ENCODE results near the gene MACROD2. TPM values are rescaled to one million over a fixed set of nuclear protein-coding genes. Genes with fewer than 3 reads are reported as not detected.

The MACROD2 gene
- total RNA-seq, 1 experiment from 2014 or later: 1.6 TPM

GRCh38 chr20:15267935-15268334 is 1272.6 kb downstream of the MACROD2 start:
- Histone ChIP-seq H3K9me3 (ENCODE audit: control insufficient read depth, low read depth, low read length) (no peaks in the 10 kb centered on the region), H2AFZ (ENCODE audit: low read length) (no peak overlapping the region), H3T11ph (ENCODE audit: low read length) (no peak overlapping the region), H4K8ac (replicated peaks; ENCODE audit: insufficient read length, low read depth, low read length) (no peak overlapping the region), H3K56ac (ENCODE audit: insufficient read length, low read depth, low read length) (no peak overlapping the region), H2BK20ac (ENCODE audit: low read depth, low read length, poor library complexity, severe bottlenecking) (no peak overlapping the region), H2AK5ac (ENCODE audit: insufficient read length, low read length) (no peak overlapping the region), H2BK12ac (ENCODE audit: insufficient read length, low read depth, low read length) (no peak overlapping the region), H3K4ac (ENCODE audit: low read depth, low read length) (no peak overlapping the region), H3K79me1 (ENCODE audit: insufficient read depth, low read depth, low read length, poor library complexity, severe bottlenecking) (no peaks in the 10 kb centered on the region), H3K23ac (ENCODE audit: insufficient read length, low read depth, low read length) (no peak overlapping the region), H4K5ac (ENCODE audit: insufficient read length, low read depth, low read length) (no peak overlapping the region), H2BK120ac (ENCODE audit: low read depth, low read length, poor library complexity, severe bottlenecking) (no peak overlapping the region), H3K79me2 (ENCODE audit: insufficient read depth, low read length) (no peaks in the 10 kb centered on the region), H3K14ac (ENCODE audit: insufficient read depth, low read length) (no peak overlapping the region), H3K9ac (ENCODE audit: extremely low read depth, insufficient read length, low read length) (no peak overlapping the region), H4K20me1 (ENCODE audit: control insufficient read depth, insufficient read depth, insufficient read length) (no peaks in the 10 kb centered on the region), H3K4me2 (ENCODE audit: insufficient read depth, insufficient read length, low read length) (no peak overlapping the region), H3K4me1 (ENCODE audit: insufficient read depth, low read length) (no peaks in the 10 kb centered on the region), H4K91ac (ENCODE audit: insufficient read length, low read depth, low read length) (no peak overlapping the region), H3K27me3 (ENCODE audit: insufficient read depth, low read length) (no peaks in the 10 kb centered on the region), H3K27ac (ENCODE audit: insufficient read length, low read depth, low read length) (no peak overlapping the region), H3K18ac (ENCODE audit: insufficient read length, low read depth, low read length) (no peak overlapping the region), H2BK15ac (ENCODE audit: low read depth, low read length) (no peak overlapping the region), H2BK5ac (ENCODE audit: insufficient read length, low read length) (no peak overlapping the region), H3K23me2 (ENCODE audit: insufficient read length, low read depth, low read length, poor library complexity, severe bottlenecking) (no peaks in the 10 kb centered on the region)
- peaks cover 3 to 4% of the 10 kb centered on the region in 2 experiments; a peak in 3 of 5 replicates for H3K9me3 Mint-ChIP-seq
- DNase-seq: no peak
- whole genome bisulfite sequencing (ENCODE audit: extremely low coverage, insufficient read length, low lambda C conversion rate): no CpG with 5 or more reads among the region's 1 CpG
- TF ChIP-seq, protein P1, sequence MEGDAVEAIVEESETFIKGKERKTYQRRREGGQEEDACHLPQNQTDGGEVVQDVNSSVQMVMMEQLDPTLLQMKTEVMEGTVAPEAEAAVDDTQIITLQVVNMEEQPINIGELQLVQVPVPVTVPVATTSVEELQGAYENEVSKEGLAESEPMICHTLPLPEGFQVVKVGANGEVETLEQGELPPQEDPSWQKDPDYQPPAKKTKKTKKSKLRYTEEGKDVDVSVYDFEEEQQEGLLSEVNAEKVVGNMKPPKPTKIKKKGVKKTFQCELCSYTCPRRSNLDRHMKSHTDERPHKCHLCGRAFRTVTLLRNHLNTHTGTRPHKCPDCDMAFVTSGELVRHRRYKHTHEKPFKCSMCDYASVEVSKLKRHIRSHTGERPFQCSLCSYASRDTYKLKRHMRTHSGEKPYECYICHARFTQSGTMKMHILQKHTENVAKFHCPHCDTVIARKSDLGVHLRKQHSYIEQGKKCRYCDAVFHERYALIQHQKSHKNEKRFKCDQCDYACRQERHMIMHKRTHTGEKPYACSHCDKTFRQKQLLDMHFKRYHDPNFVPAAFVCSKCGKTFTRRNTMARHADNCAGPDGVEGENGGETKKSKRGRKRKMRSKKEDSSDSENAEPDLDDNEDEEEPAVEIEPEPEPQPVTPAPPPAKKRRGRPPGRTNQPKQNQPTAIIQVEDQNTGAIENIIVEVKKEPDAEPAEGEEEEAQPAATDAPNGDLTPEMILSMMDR (conservative IDR thresholded peaks at IDR 0.05): no peak
- peaks cover 0 to 3% of the 10 kb centered on the region in 2 experiments; a peak in 2 of 4 replicates for H3K4me1 Mint-ChIP-seq
- no peak overlapping the region for H3K27ac Mint-ChIP-seq
- H3K27me3 Mint-ChIP-seq (ENCODE audit: low read depth): no peaks in the 10 kb centered on the region; the same call in 1 of the 2 replicates
- no peaks in the 10 kb centered on the region; a peak in 1 of 7 replicates for H3K36me3 Mint-ChIP-seq (ENCODE audit: insufficient read depth in 1 of 3, low read depth in 3 of 3)
- H3K4me3 Mint-ChIP-seq: no peak overlapping the region

All from H9 (cell line).